ENCODE data around the gene PRKCSH.
A peak's percentile ranks its signal among the peaks of the same experiment; 100 is the strongest.

The PRKCSH gene

GRCh38 chr19:11446271-11446651 is 10.8 kb downstream of the PRKCSH start:
- Histone ChIP-seq H2AK5ac (ENCODE audit: low read length) (no peak overlapping the region), H3K18ac (ENCODE audit: low read length) (no peak overlapping the region), H3K4ac (ENCODE audit: low read depth, low read length) (no peak overlapping the region), H2BK5ac (ENCODE audit: low read depth, low read length, poor library complexity) (no peak overlapping the region), H3K9ac (ENCODE audit: low read length) (no peak overlapping the region), H3K27ac (ENCODE audit: low read depth, low read length) (no peak overlapping the region), H3K23ac (ENCODE audit: low read length) (no peak overlapping the region), H3K36me3 (ENCODE audit: control insufficient read depth in 1 of 2, insufficient read depth in 2 of 2, low read length in 2 of 2) (peaks cover 77 to 82% of the 10 kb centered on the region in 2 experiments), H3K27me3 (ENCODE audit: insufficient read depth, low read length) (no peaks in the 10 kb centered on the region), H3K4me1 (ENCODE audit: control insufficient read depth in 1 of 2, insufficient read depth in 2 of 2, low read length in 2 of 2) (no peaks in the 10 kb centered on the region), H2BK120ac (ENCODE audit: insufficient read depth, low read length, poor library complexity) (no peak overlapping the region), H2AFZ (ENCODE audit: insufficient read depth, low read length, poor library complexity) (no peak overlapping the region), H3K4me3 (ENCODE audit: low read depth, low read length) (no peak overlapping the region), H3K14ac (ENCODE audit: low read length) (no peak overlapping the region), H2BK12ac (ENCODE audit: low read length) (no peak overlapping the region), H3K9me3 (ENCODE audit: insufficient read depth, low read depth, low read length) (no peaks in the 10 kb centered on the region), H3K4me2 (ENCODE audit: low read length) (no peak overlapping the region), H3K79me2 (ENCODE audit: control insufficient read depth, insufficient read depth, low read length, poor library complexity) (no peaks in the 10 kb centered on the region), H4K12ac (ENCODE audit: low read depth, low read length) (no peak overlapping the region), H4K91ac (ENCODE audit: low read depth, low read length) (no peak overlapping the region), H3K79me1 (ENCODE audit: low read length) (no peaks in the 10 kb centered on the region), H4K8ac (ENCODE audit: low read depth, low read length) (no peak overlapping the region)
- WGBS (ENCODE audit: extremely low coverage, insufficient coverage, insufficient read length), result no CpG with 5 or more reads among the region's 14 CpGs
- DNase-seq, result no peak

DNA sequence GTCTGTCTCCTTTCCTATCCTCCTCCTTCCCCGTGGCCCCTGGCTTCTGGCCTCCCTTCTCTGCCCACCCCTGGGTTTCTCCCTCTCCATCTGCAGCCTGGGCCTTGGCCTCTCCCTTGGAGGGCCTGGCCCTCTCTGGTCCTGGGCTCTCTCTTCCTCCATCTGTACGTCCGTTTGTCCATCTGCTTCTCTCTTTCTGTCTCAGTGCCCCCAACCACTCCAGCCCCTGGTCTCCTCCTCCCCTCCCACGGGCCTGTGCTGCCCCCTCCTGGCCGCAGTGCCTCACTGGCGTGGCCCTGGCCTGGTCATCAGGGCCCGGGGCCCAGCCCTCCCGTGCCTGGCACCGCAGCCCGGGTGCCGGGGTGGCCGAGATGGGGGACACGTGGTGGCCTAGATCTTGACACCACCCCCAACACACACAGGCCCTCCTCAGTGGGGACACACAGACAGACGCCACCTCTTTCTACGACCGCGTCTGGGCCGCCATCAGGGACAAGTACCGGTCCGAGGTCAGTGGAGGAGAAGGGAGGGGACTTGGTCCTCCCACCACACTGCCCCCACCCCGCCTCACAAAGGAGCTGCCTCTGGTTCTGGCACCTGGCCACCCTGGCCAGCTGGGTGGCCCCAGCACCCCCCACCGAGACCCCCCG is 11.3 kb downstream of the PRKCSH start:
- Histone ChIP-seq H3K18ac (ENCODE audit: low read length) (no peak overlapping the region), H4K12ac (ENCODE audit: low read depth, low read length) (no peak overlapping the region), H2AK5ac (ENCODE audit: low read length) (no peak overlapping the region), H3K9me3 (ENCODE audit: insufficient read depth, low read depth, low read length) (no peaks in the 10 kb centered on the region), H3K4me2 (ENCODE audit: low read length) (no peak overlapping the region), H2AFZ (ENCODE audit: insufficient read depth, low read length, poor library complexity) (no peak overlapping the region), H3K4me3 (ENCODE audit: low read depth, low read length) (no peak overlapping the region), H3K36me3 (ENCODE audit: control insufficient read depth in 1 of 2, insufficient read depth in 2 of 2, low read length in 2 of 2) (peaks cover 72 to 77% of the 10 kb centered on the region in 2 experiments), H3K9ac (ENCODE audit: low read length) (no peak overlapping the region), H4K91ac (ENCODE audit: low read depth, low read length) (no peak overlapping the region), H4K8ac (ENCODE audit: low read depth, low read length) (no peak overlapping the region), H3K14ac (ENCODE audit: low read length) (no peak overlapping the region), H3K27me3 (ENCODE audit: insufficient read depth, low read length) (no peaks in the 10 kb centered on the region), H2BK12ac (ENCODE audit: low read length) (no peak overlapping the region), H3K23ac (ENCODE audit: low read length) (no peak overlapping the region), H2BK5ac (ENCODE audit: low read depth, low read length, poor library complexity) (no peak overlapping the region), H3K27ac (ENCODE audit: low read depth, low read length) (no peak overlapping the region), H3K79me1 (ENCODE audit: low read length) (no peaks in the 10 kb centered on the region), H3K4ac (ENCODE audit: low read depth, low read length) (no peak overlapping the region), H3K4me1 (ENCODE audit: control insufficient read depth in 1 of 2, insufficient read depth in 2 of 2, low read length in 2 of 2) (no peaks in the 10 kb centered on the region), H2BK120ac (ENCODE audit: insufficient read depth, low read length, poor library complexity) (no peak overlapping the region), H3K79me2 (ENCODE audit: control insufficient read depth, insufficient read depth, low read length, poor library complexity) (no peaks in the 10 kb centered on the region)
- WGBS (ENCODE audit: extremely low coverage, insufficient coverage, insufficient read length), result no CpG with 5 or more reads among the region's 23 CpGs
- peak in 1 of 2 donors; percentile 67 for DNase-seq

GRCh38 chr19:11447347-11448262 is 12.2 kb downstream of the PRKCSH start:
- H3K4ac ChIP-seq (ENCODE audit: low read depth, low read length), result no peak overlapping the region
- no peaks in the 10 kb centered on the region for H3K9me3 ChIP-seq (ENCODE audit: insufficient read depth, low read depth, low read length)
- H3K79me2 ChIP-seq (ENCODE audit: control insufficient read depth, insufficient read depth, low read length, poor library complexity), result no peaks in the 10 kb centered on the region
- H3K4me3 ChIP-seq (ENCODE audit: low read depth, low read length), result no peak overlapping the region
- no peak for DNase-seq
- H4K12ac ChIP-seq (ENCODE audit: low read depth, low read length), result no peak overlapping the region
- no peak overlapping the region for H3K9ac ChIP-seq (ENCODE audit: low read length)
- H2BK120ac ChIP-seq (ENCODE audit: insufficient read depth, low read length, poor library complexity), result no peak overlapping the region
- H3K14ac ChIP-seq (ENCODE audit: low read length), result no peak overlapping the region
- H3K18ac ChIP-seq (ENCODE audit: low read length), result no peak overlapping the region
- no peak overlapping the region for H3K4me2 ChIP-seq (ENCODE audit: low read length)
- no peak overlapping the region for H2AK5ac ChIP-seq (ENCODE audit: low read length)
- H3K27ac ChIP-seq (ENCODE audit: low read depth, low read length), result no peak overlapping the region
- WGBS (ENCODE audit: extremely low coverage, insufficient coverage, insufficient read length), result no CpG with 5 or more reads among the region's 35 CpGs
- H3K27me3 ChIP-seq (ENCODE audit: insufficient read depth, low read length), result no peaks in the 10 kb centered on the region
- H2AFZ ChIP-seq (ENCODE audit: insufficient read depth, low read length, poor library complexity), result no peak overlapping the region
- no peaks in the 10 kb centered on the region for H3K4me1 ChIP-seq (ENCODE audit: control insufficient read depth in 1 of 2, insufficient read depth in 2 of 2, low read length in 2 of 2)
- no peaks in the 10 kb centered on the region for H3K79me1 ChIP-seq (ENCODE audit: low read length)
- peaks cover 65 to 69% of the 10 kb centered on the region in 2 experiments for H3K36me3 ChIP-seq (ENCODE audit: control insufficient read depth in 1 of 2, insufficient read depth in 2 of 2, low read length in 2 of 2)
- no peak overlapping the region for H4K8ac ChIP-seq (ENCODE audit: low read depth, low read length)
- no peak overlapping the region for H2BK12ac ChIP-seq (ENCODE audit: low read length)
- no peak overlapping the region for H4K91ac ChIP-seq (ENCODE audit: low read depth, low read length)
- no peak overlapping the region for H2BK5ac ChIP-seq (ENCODE audit: low read depth, low read length, poor library complexity)
- no peak overlapping the region for H3K23ac ChIP-seq (ENCODE audit: low read length)

DNA sequence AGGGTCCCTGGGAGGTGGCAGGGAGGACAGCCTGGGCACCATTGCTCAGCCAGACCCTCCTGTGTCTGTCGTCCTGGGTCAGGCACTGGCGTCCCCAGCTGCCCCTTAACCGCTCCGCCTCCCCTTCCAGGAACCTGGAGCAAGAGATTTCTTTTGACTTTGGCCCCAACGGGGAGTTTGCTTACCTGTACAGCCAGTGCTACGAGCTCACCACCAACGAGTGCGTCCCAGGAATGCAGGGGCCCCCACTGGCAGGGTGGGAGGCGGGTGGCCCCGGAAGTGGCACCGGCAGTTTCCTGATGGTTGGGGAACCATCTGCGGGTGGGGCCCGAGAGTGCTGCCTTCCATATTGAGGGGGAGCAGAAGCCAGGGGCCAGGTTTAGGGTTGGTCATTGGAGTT is 13.0 kb downstream of the PRKCSH start:
- Histone ChIP-seq H3K9ac (ENCODE audit: low read length) (no peak overlapping the region), H2BK5ac (ENCODE audit: low read depth, low read length, poor library complexity) (no peak overlapping the region), H3K4ac (ENCODE audit: low read depth, low read length) (no peak overlapping the region), H2AFZ (ENCODE audit: insufficient read depth, low read length, poor library complexity) (no peak overlapping the region), H3K36me3 (ENCODE audit: control insufficient read depth in 1 of 2, insufficient read depth in 2 of 2, low read length in 2 of 2) (peaks cover 63 to 64% of the 10 kb centered on the region in 2 experiments), H4K8ac (ENCODE audit: low read depth, low read length) (no peak overlapping the region), H3K4me2 (ENCODE audit: low read length) (no peak overlapping the region), H3K14ac (ENCODE audit: low read length) (no peak overlapping the region), H3K4me3 (ENCODE audit: low read depth, low read length) (no peak overlapping the region), H3K23ac (ENCODE audit: low read length) (no peak overlapping the region), H3K79me1 (ENCODE audit: low read length) (no peaks in the 10 kb centered on the region), H3K27ac (ENCODE audit: low read depth, low read length) (no peak overlapping the region), H2AK5ac (ENCODE audit: low read length) (no peak overlapping the region), H3K18ac (ENCODE audit: low read length) (no peak overlapping the region), H3K79me2 (ENCODE audit: control insufficient read depth, insufficient read depth, low read length, poor library complexity) (no peaks in the 10 kb centered on the region), H3K27me3 (ENCODE audit: insufficient read depth, low read length) (no peaks in the 10 kb centered on the region), H3K4me1 (ENCODE audit: control insufficient read depth in 1 of 2, insufficient read depth in 2 of 2, low read length in 2 of 2) (no peaks in the 10 kb centered on the region), H4K91ac (ENCODE audit: low read depth, low read length) (no peak overlapping the region), H4K12ac (ENCODE audit: low read depth, low read length) (no peak overlapping the region), H2BK120ac (ENCODE audit: insufficient read depth, low read length, poor library complexity) (no peak overlapping the region), H2BK12ac (ENCODE audit: low read length) (no peak overlapping the region), H3K9me3 (ENCODE audit: insufficient read depth, low read depth, low read length) (no peaks in the 10 kb centered on the region)
- WGBS (ENCODE audit: extremely low coverage, insufficient coverage, insufficient read length), result no CpG with 5 or more reads among the region's 13 CpGs
- DNase-seq, result no peak

Data from trophoblast cell (in vitro differentiated cells and primary cell).